ENCODE results near the gene PHACTR1.

DNA sequence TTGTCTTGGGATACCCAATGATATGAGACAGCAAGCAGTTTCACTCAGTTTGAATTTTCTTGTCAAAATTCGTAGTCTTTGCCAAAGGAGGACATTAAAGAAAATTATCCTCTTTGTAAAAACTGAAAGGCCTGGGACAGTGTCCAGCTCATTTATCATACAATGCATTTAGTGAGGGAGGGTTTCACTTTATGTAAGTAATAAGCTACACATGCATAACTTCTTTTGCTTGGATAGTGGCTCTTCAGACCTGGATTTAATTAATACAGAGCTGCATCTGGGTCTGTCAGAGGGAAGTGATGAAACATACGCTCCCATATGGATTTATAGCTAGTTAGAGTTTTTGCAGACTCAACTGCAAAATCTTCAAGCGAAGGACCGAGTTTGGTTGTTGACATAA is 175.6 kb downstream of the PHACTR1 start:
- TF ChIP-seq, protein P1, sequence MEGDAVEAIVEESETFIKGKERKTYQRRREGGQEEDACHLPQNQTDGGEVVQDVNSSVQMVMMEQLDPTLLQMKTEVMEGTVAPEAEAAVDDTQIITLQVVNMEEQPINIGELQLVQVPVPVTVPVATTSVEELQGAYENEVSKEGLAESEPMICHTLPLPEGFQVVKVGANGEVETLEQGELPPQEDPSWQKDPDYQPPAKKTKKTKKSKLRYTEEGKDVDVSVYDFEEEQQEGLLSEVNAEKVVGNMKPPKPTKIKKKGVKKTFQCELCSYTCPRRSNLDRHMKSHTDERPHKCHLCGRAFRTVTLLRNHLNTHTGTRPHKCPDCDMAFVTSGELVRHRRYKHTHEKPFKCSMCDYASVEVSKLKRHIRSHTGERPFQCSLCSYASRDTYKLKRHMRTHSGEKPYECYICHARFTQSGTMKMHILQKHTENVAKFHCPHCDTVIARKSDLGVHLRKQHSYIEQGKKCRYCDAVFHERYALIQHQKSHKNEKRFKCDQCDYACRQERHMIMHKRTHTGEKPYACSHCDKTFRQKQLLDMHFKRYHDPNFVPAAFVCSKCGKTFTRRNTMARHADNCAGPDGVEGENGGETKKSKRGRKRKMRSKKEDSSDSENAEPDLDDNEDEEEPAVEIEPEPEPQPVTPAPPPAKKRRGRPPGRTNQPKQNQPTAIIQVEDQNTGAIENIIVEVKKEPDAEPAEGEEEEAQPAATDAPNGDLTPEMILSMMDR (conservative IDR thresholded peaks at IDR 0.05 in 1 of 2, IDR thresholded peaks at IDR 0.05 in 1 of 2; ENCODE audit: low read depth in 1 of 2, low read length in 2 of 2), result no peak
- TF ChIP-seq EZH2 (IDR thresholded peaks at IDR 0.05; ENCODE audit: low read length, missing control alignments), result no peak

All from fibroblast of lung (primary cell).